Measurements from ENCODE around the gene CHRNB4.

Gene CHRNB4

DNA sequence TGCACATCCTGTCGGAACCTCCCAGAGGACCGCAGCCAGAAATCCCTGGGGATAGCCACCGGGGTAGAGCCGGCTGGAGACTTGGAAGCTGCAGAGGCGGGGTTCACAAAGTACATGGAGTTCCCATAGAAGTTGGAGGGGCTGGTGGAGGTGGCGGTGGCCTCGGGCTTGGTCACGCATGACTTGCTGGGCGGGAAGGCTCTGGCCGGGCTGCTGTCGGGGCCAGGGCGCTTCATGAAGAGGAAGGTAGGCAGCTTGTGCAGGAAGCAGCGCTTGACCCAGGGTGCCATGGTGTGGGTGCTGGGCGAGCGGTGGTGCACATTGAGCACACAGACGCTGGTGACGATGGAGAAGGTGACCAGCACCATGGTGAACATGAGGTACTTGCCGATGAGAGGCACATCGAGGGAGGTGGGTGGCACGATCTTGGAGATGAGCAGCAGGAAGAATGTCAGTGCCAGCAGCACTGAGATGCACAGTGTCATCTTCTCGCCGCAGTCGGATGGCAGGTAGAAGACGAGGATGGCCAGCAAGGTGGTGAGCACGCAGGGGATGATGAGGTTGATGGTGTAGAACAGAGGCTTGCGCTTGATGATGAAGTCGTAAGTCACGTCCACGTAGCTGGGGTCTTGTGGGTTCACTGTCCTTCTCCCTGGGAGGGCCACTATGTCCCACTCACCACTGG is 11.8 kb downstream of the CHRNB4 start:
- Histone ChIP-seq H3K9me3 (ENCODE audit: insufficient read depth, low read depth, low read length) (no peaks in the 10 kb centered on the region), H3K4me1 (ENCODE audit: insufficient read depth, low read length) (no peaks in the 10 kb centered on the region), H3K9ac (ENCODE audit: low read depth, low read length) (no peak overlapping the region), H3K36me3 (ENCODE audit: insufficient read depth, low read depth, low read length) (no peaks in the 10 kb centered on the region), H3K4me3 (ENCODE audit: low read length) (no peak overlapping the region), H3K27ac (ENCODE audit: low read length) (no peak overlapping the region), H3K27me3 (ENCODE audit: insufficient read depth, low read length) (no peaks in the 10 kb centered on the region)

DNA sequence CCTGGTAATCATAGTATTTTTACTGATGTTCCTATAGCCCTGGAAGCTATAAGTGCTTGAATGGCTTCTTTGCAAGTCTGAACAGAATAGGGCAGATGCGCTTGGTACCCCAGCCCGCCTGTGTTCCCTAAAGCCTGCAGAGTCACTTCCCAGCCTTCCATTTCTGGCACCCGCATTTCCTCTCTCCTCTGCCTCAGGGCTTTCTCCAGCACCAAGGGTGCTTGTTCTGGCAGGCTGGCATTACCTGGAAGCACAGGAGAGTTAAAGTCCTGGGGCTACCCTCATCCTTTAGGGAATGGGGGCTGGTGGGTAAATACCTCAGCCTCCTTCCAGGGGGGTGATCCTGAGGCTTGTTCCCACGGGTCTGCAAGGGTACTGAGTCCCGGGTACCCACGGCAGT is 12.8 kb downstream of the CHRNB4 start:
- Histone ChIP-seq H3K9me3 (ENCODE audit: insufficient read depth, low read depth, low read length) (no peaks in the 10 kb centered on the region), H3K4me1 (ENCODE audit: insufficient read depth, low read length) (no peaks in the 10 kb centered on the region), H3K36me3 (ENCODE audit: insufficient read depth, low read depth, low read length) (no peaks in the 10 kb centered on the region), H3K4me3 (ENCODE audit: low read length) (no peak overlapping the region), H3K27me3 (ENCODE audit: insufficient read depth, low read length) (no peaks in the 10 kb centered on the region; the same call in 1 of the 2 replicates), H3K27ac (ENCODE audit: low read length) (no peak overlapping the region), H3K9ac (ENCODE audit: low read depth, low read length) (no peak overlapping the region)

DNA sequence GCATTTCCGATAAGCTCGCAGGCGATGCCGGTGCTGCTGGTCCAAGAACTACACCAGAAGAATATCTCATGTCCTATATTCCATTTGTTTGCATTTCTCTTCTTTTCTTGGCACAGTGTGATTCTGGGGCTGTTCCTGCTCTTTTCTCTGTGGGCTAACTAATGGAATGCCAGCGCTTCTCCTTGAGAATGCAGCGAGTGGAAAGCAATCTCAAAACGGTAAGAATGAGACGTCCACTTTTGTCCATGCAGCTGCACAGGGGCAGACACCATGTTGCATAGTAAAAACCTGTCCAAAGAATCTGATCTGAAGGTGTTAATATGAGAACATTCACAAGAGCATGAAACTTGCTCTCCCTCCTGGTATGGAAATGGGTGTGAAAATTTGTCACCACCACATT is 13.7 kb downstream of the CHRNB4 start:
- Histone ChIP-seq H3K9ac (ENCODE audit: low read depth, low read length) (no peak overlapping the region), H3K9me3 (ENCODE audit: insufficient read depth, low read depth, low read length) (no peaks in the 10 kb centered on the region), H3K27me3 (ENCODE audit: insufficient read depth, low read length) (peaks cover 5% of the 10 kb centered on the region), H3K4me3 (ENCODE audit: low read length) (no peak overlapping the region), H3K4me1 (ENCODE audit: insufficient read depth, low read length) (no peaks in the 10 kb centered on the region), H3K27ac (ENCODE audit: low read length) (no peak overlapping the region), H3K36me3 (ENCODE audit: insufficient read depth, low read depth, low read length) (no peaks in the 10 kb centered on the region)

DNA sequence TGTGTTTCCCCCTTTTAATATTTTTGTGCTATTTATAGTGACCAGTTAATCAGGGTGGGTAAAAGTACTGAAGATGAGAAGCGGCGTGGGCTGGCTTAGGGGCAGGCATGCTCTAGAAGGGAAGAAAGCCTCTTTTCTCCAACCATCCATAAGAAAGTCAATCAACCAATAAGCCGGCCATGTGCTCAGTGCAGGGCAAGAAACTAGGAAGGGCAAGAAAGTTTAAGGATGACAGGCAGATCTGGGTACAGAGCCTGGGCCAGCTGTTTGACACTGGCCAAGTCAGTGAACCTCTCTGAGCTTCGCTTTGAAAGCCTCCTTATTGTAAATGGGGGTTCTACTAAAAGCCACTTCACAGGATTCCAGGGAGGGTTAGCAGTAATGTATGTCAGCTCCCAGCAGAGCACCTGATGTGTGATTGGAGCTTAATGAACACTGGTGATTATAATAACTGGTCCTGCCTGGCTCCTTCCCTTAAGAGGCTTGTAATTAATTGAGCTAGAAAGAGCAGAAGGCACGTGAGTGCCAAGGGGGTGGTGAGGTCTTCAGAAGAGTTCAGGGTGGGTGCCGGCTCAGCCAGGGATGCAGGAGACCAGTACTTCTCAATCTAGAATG is 14.5 kb downstream of the CHRNB4 start:
- H3K27me3 ChIP-seq (ENCODE audit: insufficient read depth, low read length): peaks cover 13% of the 10 kb centered on the region
- no peak overlapping the region for H3K27ac ChIP-seq (ENCODE audit: low read length)
- no peaks in the 10 kb centered on the region for H3K4me1 ChIP-seq (ENCODE audit: insufficient read depth, low read length)
- no peaks in the 10 kb centered on the region for H3K36me3 ChIP-seq (ENCODE audit: insufficient read depth, low read depth, low read length)
- H3K4me3 ChIP-seq (ENCODE audit: low read length): no peak overlapping the region
- H3K9me3 ChIP-seq (ENCODE audit: insufficient read depth, low read depth, low read length): no peaks in the 10 kb centered on the region
- no peak overlapping the region for H3K9ac ChIP-seq (ENCODE audit: low read depth, low read length)

DNA sequence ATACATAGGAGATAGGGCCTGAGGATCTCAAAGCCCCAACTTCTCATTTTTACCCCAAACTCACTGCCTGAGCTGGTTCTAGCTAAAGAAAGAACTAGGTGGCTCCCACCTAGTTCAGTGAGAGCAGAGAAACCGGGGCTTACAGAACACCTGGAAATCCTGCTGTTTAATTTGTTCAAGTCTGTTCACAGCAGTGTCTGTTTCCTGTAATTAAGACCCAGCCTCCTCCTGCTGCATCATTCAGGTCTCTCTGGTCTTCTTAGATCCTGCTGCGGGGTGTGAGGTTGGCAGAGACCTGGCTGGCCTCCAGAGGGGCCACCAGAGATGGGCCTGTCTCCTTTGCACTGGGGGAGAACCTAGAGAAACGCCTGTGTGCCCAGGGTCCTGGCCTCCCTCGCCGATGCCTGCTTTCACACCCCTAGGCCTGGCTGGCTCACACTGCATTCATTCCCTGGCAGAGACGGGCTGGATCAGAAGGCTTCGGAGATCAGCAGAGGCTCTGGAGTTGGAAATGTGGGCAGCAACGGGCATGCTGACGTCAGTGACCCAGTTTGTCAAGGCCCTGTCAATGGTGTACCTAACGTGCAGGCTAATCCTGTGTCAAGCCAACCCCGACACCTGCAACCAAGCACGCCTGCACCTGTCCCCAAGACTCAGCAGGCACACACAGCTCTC is 15.3 kb downstream of the CHRNB4 start:
- Histone ChIP-seq H3K9ac (ENCODE audit: low read depth, low read length) (no peak overlapping the region), H3K4me1 (ENCODE audit: insufficient read depth, low read length) (no peaks in the 10 kb centered on the region), H3K27ac (ENCODE audit: low read length) (no peak overlapping the region), H3K27me3 (ENCODE audit: insufficient read depth, low read length) (peaks cover 20% of the 10 kb centered on the region), H3K9me3 (ENCODE audit: insufficient read depth, low read depth, low read length) (no peaks in the 10 kb centered on the region), H3K36me3 (ENCODE audit: insufficient read depth, low read depth, low read length) (no peaks in the 10 kb centered on the region), H3K4me3 (ENCODE audit: low read length) (no peak overlapping the region)

DNA sequence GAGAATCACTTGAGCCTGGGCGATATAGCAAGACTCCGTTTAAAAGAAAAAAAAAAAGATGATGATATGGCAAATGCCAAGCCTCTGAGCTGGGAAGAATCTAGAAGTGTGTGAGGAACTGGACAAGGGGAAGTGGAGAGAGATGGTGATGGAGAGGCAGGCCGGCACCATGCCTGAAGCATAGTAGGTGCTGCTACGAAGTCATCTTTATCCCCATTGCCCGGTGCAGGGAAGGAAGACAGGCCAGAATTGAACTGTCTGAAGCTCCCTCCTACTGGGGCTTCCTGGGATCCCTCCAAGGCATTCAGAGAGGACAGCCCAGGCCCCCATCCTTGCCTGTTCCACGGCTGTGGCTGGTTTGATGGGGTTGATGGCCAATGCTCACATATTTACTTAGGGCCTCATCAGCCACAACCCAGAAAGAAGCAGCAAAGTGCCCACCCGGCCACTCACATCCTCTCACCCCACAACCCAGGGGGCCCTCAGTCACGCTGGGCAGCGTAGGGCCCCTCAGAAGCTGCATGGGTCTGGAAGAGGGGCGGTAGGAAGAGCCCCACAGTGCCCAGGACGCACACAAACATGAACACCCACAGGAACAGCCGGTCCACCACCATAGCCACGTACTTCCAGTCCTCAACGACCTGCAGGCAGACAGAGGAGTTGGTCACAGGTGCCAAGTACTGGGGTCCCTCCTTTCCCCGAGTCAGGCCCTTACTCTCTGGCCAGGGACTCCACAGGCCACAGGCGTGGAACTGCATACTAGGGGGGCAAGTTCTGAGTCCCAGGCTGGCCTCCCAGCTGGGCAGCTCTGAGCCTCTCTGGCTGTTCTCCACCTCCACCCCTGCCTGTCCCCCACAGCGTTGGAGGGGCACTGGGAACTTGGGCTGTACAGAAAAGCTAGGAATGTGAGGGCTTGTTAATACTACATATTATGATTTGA is 16.1 kb downstream of the CHRNB4 start:
- H3K4me3 ChIP-seq (ENCODE audit: low read length): no peak overlapping the region
- H3K4me1 ChIP-seq (ENCODE audit: insufficient read depth, low read length): no peaks in the 10 kb centered on the region
- no peak overlapping the region for H3K9ac ChIP-seq (ENCODE audit: low read depth, low read length)
- peaks cover 28% of the 10 kb centered on the region for H3K27me3 ChIP-seq (ENCODE audit: insufficient read depth, low read length)
- H3K9me3 ChIP-seq (ENCODE audit: insufficient read depth, low read depth, low read length): no peaks in the 10 kb centered on the region
- H3K36me3 ChIP-seq (ENCODE audit: insufficient read depth, low read depth, low read length): no peaks in the 10 kb centered on the region
- no peak overlapping the region for H3K27ac ChIP-seq (ENCODE audit: low read length)

DNA sequence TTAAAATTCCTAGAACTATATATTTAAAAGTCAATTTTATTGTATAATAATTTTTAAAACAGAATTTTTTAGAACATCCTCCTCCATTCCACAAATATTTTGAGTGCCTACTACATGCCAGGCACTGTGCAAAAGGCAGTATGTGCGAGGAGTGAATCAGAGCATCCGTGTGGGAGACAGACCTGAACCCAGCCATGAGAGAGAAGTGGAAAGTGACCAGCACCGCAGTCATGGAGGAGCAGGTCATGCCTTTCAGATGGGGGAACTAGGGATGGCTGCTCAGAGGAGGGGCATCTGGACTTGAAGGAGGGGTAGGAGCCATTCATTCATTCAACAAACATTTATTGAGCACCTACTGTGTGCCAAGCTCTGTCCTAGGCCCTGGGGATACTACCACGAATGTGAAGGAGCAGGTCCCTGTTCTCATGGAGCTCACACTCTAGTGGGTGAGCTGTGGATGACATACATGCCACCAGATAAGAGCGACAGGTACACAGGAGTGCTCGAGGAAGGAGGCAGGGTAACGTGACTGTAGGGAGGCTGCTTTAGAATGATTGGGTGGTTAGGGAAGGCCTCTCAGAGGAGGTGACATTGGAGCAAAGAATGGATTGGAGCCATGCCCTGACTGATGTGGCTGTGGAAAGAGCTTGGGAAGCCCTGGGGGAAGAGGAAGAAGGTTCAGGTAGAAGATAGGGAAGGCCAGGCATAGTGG is 17.1 kb downstream of the CHRNB4 start:
- peaks cover 38% of the 10 kb centered on the region for H3K27me3 ChIP-seq (ENCODE audit: insufficient read depth, low read length)
- H3K9ac ChIP-seq (ENCODE audit: low read depth, low read length): no peak overlapping the region

DNA sequence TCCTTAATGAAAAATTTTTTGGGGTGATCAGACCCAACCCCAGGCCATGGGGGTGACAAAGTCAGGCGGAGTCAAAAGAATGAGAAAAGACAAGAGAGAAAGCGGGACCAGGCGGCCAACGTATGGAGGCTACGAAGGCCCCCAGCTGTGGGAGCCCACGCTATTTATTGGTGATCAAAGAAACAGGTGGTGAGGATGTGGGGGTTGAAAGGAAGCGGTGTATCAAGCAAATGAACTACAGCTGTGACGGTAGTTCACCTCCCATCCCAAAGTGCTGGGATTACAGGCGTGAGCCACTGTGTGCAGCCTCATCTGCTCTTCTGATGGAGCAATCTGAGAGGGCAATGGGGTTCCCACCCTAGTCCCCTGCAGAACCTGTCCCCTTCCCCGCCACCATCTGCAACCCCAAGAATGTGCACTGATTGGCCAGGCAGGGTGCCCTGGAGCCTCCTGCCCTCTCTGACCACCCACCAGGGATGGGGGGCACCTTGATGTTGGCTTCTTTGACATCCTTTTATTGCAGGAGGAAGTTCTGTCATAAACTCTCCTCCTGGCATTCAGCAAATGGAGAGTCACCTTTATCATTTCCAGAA is 19.1 kb downstream of the CHRNB4 start:
- Histone ChIP-seq H3K9me3 (ENCODE audit: insufficient read depth, low read depth, low read length) (no peaks in the 10 kb centered on the region), H3K27me3 (ENCODE audit: insufficient read depth, low read length) (peaks cover 43% of the 10 kb centered on the region), H3K27ac (ENCODE audit: low read length) (no peak overlapping the region), H3K4me3 (ENCODE audit: low read length) (no peak overlapping the region), H3K4me1 (ENCODE audit: insufficient read depth, low read length) (no peaks in the 10 kb centered on the region), H3K36me3 (ENCODE audit: insufficient read depth, low read depth, low read length) (no peaks in the 10 kb centered on the region), H3K9ac (ENCODE audit: low read depth, low read length) (no peak overlapping the region)

More for the DNA sequence above, 17.1 kb downstream of the CHRNB4 start:
- no peak overlapping the region for H3K4me3 ChIP-seq (ENCODE audit: low read length)
- H3K4me1 ChIP-seq (ENCODE audit: insufficient read depth, low read length): no peaks in the 10 kb centered on the region
- H3K36me3 ChIP-seq (ENCODE audit: insufficient read depth, low read depth, low read length): no peaks in the 10 kb centered on the region
- H3K9me3 ChIP-seq (ENCODE audit: insufficient read depth, low read depth, low read length): no peaks in the 10 kb centered on the region
- H3K27ac ChIP-seq (ENCODE audit: low read length): no peak overlapping the region

DNA sequence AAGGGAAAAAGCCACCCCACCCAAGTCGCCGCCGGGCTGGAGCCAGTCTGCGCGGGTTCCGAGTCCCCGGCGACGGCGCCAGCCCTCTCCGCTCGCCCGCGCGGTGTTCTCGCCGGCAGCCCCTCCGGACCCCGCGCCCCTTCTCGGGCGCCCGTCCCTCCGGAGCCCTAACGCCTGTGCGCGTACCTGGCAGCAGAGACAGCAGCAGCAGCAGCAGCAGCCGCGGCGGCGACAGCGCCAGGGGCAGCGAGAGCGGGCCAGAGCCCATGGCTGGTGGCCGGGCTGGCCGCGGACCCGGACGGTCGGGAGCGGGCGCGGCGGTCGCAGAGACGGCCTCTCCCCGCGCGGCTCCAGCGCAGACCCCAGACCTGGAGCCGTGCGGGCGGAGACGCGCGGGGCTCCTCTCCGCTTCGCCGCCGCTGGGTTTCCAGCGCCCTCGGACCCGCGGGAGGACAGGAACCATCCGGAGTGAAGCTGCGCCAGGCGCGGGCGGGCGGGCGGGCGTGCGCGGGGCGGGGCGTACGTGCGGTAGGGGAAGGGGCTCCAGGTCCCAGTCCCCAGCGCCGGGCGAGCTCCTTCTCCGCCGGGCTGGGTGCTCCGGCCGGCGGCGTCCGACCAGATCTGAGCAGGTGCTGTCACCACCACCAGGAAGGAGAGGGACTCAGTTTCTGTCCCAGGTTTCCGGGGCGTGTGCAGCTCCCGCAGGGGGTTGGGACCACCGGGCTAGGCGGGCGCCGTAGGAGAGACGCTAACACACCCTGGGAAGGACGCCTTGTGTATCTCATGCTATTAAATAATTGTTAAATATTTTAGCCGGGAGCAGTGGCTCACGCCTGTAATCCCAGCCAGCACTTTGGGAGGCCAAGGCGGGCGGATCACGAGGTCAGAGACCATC is 20.2 kb downstream of the CHRNB4 start, which contains the start of gene CHRNA3:
Gene CHRNA3 (minus strand): TSS at position 470 of the 895 bp plus-strand sequence. CDS start 202 bp downstream, at position 268.
- H3K27ac ChIP-seq (ENCODE audit: low read length): no peak within 1 kb of the TSS

DNA sequence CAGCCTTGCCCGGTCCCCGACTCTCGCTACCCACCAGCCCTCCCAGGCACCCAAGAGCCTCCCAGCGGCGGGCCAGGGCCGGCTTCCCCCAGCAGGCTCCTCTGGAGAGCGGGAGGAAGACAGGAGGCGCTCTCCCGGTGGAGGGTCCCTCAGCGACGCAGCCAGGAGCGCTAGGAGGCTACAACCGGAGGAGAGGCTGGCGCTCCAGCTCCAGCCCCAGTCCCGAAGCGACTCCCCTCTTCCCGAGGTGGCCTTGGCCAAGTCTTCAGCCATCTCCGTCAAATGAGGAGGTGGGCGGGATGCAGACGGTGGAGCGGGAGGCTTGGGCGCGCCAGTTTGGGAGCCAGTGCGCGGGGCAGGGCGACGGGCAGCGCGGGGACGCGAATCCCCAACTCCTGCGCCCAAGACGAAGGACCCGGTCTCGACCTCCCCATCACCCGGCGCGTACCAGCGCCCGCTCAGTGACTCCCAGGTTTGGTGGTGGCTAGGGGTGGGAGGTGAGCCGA is 20.9 kb downstream of the CHRNB4 start:
- Histone ChIP-seq H3K9ac (ENCODE audit: low read depth, low read length) (no peak overlapping the region), H3K36me3 (ENCODE audit: insufficient read depth, low read depth, low read length) (no peaks in the 10 kb centered on the region), H3K27ac (ENCODE audit: low read length) (no peak overlapping the region), H3K4me1 (ENCODE audit: insufficient read depth, low read length) (no peaks in the 10 kb centered on the region), H3K4me3 (ENCODE audit: low read length) (peak overlapping the region; percentile 67), H3K9me3 (ENCODE audit: insufficient read depth, low read depth, low read length) (no peaks in the 10 kb centered on the region), H3K27me3 (ENCODE audit: insufficient read depth, low read length) (peaks cover 43% of the 10 kb centered on the region)

More for the DNA sequence above, 20.2 kb downstream of the CHRNB4 start, which contains the start of gene CHRNA3:
- H3K9ac ChIP-seq (ENCODE audit: low read depth, low read length): no peak within 1 kb of the TSS
- H3K4me1 ChIP-seq (ENCODE audit: insufficient read depth, low read length): no peaks in the 10 kb centered on the region
- peak within 1 kb of the TSS; percentile 67 for H3K4me3 ChIP-seq (ENCODE audit: low read length)
- H3K9me3 ChIP-seq (ENCODE audit: insufficient read depth, low read depth, low read length): no peaks in the 10 kb centered on the region
- H3K27me3 ChIP-seq (ENCODE audit: insufficient read depth, low read length): peaks cover 43% of the 10 kb centered on the region
- H3K36me3 ChIP-seq (ENCODE audit: insufficient read depth, low read depth, low read length): no peaks in the 10 kb centered on the region
